ENCODE measurements around the gene SCAND1.

- TF ChIP-seq CTCF (IDR thresholded peaks at IDR 0.05; ENCODE audit: insufficient read depth, low read length) (no peak), POLR2AphosphoS5 (IDR thresholded peaks at IDR 0.05; ENCODE audit: low read depth) (no peak), SPI1 (IDR thresholded peaks at IDR 0.05; ENCODE audit: borderline replicate concordance, low read depth) (no peak), REST (IDR thresholded peaks at IDR 0.05; ENCODE audit: insufficient replicate concordance, low read depth) (no peak)
These were observed 9.6 kb upstream of the SCAND1 start for GRCh38 chr20:35963878-35964277.
